GM21529 (cell line): ENCODE measurements around the gene MGAM2.

Experiments used
- ATAC-seq: cut with Tn5 transposase; IDR thresholded peaks from one replicate; pipeline ENCODE4 v1.9.1; 2021; ENCODE audit not compliant: unreplicated experiment

Gene MGAM2

GRCh38 chr7:142114207-142114606 lies 2.7 kb downstream of the MGAM2 start:
- no peak for ATAC-seq

- no peak for ATAC-seq
Observed at GRCh38 chr7:142120524-142120923, 9.0 kb downstream of the MGAM2 start.

- ATAC-seq: no peak
Observed at GRCh38 chr7:142123184-142123583, 11.7 kb downstream of the MGAM2 start.

GRCh38 chr7:142125256-142125955 lies 13.9 kb downstream of the MGAM2 start:
- ATAC-seq: no peak

DNA sequence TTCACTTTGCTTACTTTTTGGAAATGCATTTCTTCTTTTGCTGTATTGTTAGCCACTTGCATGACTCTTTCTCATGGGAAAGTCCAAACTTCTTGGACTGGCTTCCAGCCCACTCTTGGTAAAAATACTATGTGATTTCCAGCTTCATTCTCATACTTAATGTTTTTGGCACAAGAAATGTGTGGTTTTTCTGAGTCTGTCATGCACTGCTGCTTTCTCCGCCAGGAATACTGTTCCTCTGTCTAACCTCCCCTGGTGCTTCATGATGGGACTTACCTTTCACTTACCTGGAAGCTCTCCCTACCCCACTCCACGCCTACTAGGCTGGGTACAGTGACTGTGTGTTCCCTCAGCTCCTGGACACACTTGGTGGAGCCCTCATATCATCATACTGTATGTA lies 18.7 kb downstream of the MGAM2 start:
- ATAC-seq: no peak

GRCh38 chr7:142131439-142132185 lies 20.1 kb downstream of the MGAM2 start:
- ATAC-seq: no peak

DNA sequence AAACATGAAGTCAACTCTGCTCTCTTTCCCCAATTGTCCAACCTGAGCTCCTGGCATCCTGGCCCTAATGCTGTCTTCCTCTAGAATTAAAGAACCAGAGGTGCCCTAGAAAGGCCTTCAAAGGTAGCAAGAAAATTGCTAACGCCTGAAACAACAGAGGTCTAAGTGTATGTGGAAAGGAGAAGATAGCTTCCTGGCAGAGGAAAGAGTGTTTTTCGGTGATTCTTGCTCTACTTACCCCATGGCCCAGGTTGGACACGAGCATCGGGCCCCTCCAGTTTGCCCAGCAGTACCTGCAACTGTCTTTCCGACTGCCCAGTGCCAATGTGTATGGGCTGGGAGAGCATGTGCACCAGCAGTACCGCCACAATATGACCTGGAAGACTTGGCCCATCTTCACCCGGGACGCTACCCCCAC lies 22.2 kb downstream of the MGAM2 start:
- no peak for ATAC-seq

DNA sequence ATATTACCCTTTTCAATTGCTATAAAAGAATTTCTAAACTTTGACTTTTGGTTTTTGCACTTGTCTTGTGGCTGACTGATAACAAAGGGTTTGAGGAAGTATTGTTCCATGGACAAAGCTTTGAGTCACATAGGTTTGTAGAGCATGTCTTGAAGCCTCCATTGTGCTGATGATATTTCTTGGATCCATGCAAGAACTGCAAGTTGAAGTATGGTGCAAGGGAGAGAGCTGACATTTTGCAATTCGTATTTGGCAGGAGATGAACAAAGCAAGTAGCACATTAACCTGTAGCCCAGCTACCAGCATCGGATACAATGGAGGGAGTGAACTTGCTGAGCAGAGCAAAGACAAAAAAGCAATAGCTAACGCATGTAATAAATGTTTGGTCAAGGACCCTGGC lies 23.4 kb downstream of the MGAM2 start:
- ATAC-seq: no peak

- no peak for ATAC-seq
Observed at GRCh38 chr7:142138996-142139395, 27.5 kb downstream of the MGAM2 start.

- no peak for ATAC-seq
Observed at GRCh38 chr7:142139597-142140400, 28.3 kb downstream of the MGAM2 start.

GRCh38 chr7:142140401-142140959 lies 29.0 kb downstream of the MGAM2 start:
- no peak for ATAC-seq

DNA sequence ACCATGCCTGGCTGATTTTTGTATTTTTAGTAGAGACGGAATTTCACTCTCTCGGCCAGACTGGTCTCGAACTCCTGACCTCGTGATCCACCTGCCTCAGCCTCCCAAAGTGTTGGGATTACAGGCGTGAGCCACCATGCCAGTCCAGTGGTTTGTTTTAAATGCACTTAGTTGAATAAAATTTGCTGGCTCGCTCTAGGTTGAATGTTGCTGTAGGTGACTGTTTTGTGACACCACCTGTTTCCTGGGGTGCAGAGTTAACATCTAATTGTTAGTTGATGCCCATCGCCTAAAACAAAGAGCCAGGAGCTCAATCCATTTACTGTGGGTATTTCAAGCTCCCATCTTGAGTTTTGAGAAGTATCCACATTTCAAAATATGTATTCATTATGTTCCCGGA lies 31.2 kb downstream of the MGAM2 start:
- ATAC-seq: no peak

GRCh38 chr7:142146124-142146523 lies 34.6 kb downstream of the MGAM2 start:
- ATAC-seq: no peak

- ATAC-seq: no peak
Observed at GRCh38 chr7:142150356-142150755, 38.8 kb downstream of the MGAM2 start.

DNA sequence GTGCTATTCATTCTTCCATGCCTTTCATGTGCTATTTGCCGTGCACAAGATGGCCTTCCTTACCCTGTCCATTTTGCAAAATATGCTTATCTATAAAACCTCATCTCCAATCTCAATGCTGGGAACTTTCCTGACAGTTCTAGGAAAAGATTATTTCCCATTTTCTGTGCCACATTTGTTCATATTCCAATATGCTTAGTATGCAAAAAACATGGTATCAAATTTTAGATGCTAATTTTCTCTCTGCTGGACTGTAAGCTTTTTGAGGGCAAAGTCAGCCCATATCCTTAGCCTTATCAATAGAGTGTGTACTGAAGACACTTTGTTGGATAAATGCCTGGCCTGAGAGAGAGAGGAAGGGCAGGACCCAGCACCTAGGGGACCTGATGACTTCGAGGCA lies 39.4 kb downstream of the MGAM2 start:
- ATAC-seq: no peak

- peak; percentile 57 for ATAC-seq
Observed at GRCh38 chr7:142152076-142152475, 40.6 kb downstream of the MGAM2 start.

DNA sequence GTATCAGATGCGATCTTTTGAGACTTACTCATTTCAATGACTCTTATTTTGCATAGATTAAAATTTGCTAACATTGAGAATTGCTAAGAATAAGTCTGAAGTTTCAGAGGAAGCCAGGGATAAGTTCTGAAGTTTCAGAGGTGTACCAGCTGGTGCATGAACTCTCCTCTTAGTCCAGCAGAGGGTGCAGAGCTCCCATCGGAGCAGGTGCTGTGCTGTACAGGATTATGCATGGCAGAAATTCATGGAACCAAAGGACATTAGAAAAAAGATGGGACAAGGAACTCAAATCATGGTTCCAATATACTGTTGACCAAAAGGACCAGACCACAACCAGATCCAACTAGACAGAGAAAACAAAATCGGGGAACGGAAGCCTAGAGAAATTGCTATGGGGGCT lies 41.9 kb downstream of the MGAM2 start:
- ATAC-seq: peak; percentile 47

- ATAC-seq: no peak
Observed at GRCh38 chr7:142158736-142159496, 47.4 kb downstream of the MGAM2 start.

DNA sequence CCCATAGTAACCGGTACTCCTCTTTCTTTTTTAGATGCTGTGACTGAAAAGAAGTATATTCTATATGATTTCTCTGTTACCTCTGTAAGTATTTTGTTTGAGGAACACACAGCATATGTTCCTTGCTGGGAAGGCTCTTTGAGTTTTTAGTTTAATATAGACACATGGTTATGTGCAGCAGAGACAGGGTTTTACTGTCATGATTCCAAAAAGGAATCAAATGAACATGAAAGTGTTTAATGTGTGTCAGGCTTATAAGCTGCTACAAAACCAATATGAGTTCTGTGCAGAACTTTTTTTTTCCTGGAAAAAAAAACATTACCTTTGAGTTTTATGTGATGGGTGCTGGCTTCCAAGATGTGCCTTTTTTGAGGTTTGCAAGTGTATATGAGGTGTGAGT lies 50.4 kb downstream of the MGAM2 start:
- ATAC-seq: no peak

GRCh38 chr7:142168746-142169145 lies 57.2 kb downstream of the MGAM2 start:
- ATAC-seq: no peak

DNA sequence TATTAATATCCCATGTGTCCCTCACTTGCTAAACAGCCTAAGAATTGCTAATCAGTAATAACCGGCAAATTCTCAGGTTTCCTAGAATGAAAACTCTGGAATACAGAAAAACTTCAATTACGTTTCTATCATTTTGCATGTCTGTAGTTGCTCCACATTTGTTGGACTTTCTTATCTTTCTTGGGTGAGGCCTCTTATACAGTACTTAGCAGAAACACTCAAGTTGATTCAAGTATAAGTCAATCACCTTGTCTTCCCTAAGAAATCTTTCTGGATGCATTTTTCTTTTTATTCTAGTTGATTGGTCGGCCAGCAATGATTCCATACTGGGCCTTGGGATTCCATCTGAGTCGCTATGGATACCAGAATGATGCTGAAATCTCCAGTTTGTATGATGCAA lies 61.4 kb downstream of the MGAM2 start:
- no peak for ATAC-seq
